K562 (cell line): ENCODE measurements around the gene ICAM3. TPM values are rescaled to one million over a fixed set of nuclear protein-coding genes. Genes with fewer than 3 reads are reported as not detected.

ENCODE experiments used
- BCLAF1 ChIP-seq, 2 experiments: fragments of 450-650 bp in 1 of 2; IDR thresholded peaks; 2 replicates each; pipeline ENCODE4 v1.6.1; 2011 to 2017; ENCODE audit warnings: low read depth in 2 of 2, antibody characterized with exemption in 1 of 2, borderline replicate concordance in 1 of 2, low read length in 1 of 2, mild to moderate bottlenecking in 1 of 2, mixed read lengths in 1 of 2; ENCODE audit not compliant: control insufficient read depth in 1 of 2
- ELK1 ChIP-seq: sonication (generic); formaldehyde crosslinking; IDR thresholded peaks from 2 replicates; pipeline ENCODE4 v1.8.1; 2022; ENCODE audit warnings: missing genetic modification reagents
- ESRRA ChIP-seq: fragments of 450-650 bp; IDR thresholded peaks from 2 replicates; pipeline ENCODE4 v1.6.1; 2014; ENCODE audit warnings: low read depth, mild to moderate bottlenecking, moderate library complexity, borderline replicate concordance
- HMG20A ChIP-seq: fragments of 450-650 bp; formaldehyde crosslinking; conservative IDR thresholded peaks from 2 replicates; pipeline ENCODE4 v1.4.0; 2020; ENCODE audit warnings: mild to moderate bottlenecking, mixed read lengths
- HNRNPUL1 ChIP-seq: fragments of 200-400 bp; formaldehyde crosslinking; IDR thresholded peaks from 2 replicates; pipeline ENCODE4 v1.6.1; 2017; ENCODE audit warnings: low read length
- ID3 ChIP-seq, 2 experiments: fragments of 250-450 bp in 1 of 2; fragments of 450-650 bp in 1 of 2; sonication (Bioruptor Pico) in 1 of 2; IDR thresholded peaks; 2 replicates each; pipeline versions ENCODE4 v1.6.1 to v1.8.0; 2016 to 2021; ENCODE audit warnings: mild to moderate bottlenecking in 2 of 2, moderate library complexity in 2 of 2, missing compliant biosample characterization in 1 of 2, missing genetic modification characterization in 1 of 2
- MCM5 ChIP-seq: fragments of 450-650 bp; IDR thresholded peaks from 2 replicates; pipeline ENCODE4 v1.6.1; 2016; ENCODE audit warnings: low read depth
- MTA3 ChIP-seq: fragments of 450-650 bp; formaldehyde crosslinking; IDR thresholded peaks from 2 replicates; pipeline ENCODE4 v1.6.1; 2017; ENCODE audit warnings: mild to moderate bottlenecking, borderline replicate concordance
- NCOA2 ChIP-seq, 2 experiments: fragments of 450-650 bp; IDR thresholded peaks; 2 replicates each; pipeline ENCODE4 v1.6.1; 2018; ENCODE audit warnings: mild to moderate bottlenecking in 2 of 2, moderate library complexity in 1 of 2; ENCODE audit not compliant: partially characterized antibody in 2 of 2
- POLR2G ChIP-seq: fragments of 200-400 bp; formaldehyde crosslinking; IDR thresholded peaks from 2 replicates; pipeline ENCODE4 v1.6.1; 2017; ENCODE audit warnings: low read depth, mild to moderate bottlenecking, antibody characterized with exemption, low read length, moderate library complexity
- POLR3A ChIP-seq: IDR thresholded peaks from 2 replicates; pipeline ENCODE4 v1.6.1; 2011; ENCODE audit warnings: borderline replicate concordance, mild to moderate bottlenecking, moderate library complexity; ENCODE audit not compliant: insufficient read length, insufficient read depth; ENCODE audit errors: extremely low read depth
- PREB ChIP-seq: sonication (generic); formaldehyde crosslinking; IDR thresholded peaks from 2 replicates; pipeline ENCODE4 v1.8.1; 2023; ENCODE audit warnings: mild to moderate bottlenecking, missing genetic modification reagents
- ZNF140 ChIP-seq: fragments of 250-450 bp; sonication (Bioruptor Pico); IDR thresholded peaks from 2 replicates; pipeline ENCODE4 v1.8.0; 2021; ENCODE audit warnings: moderate library complexity, mild to moderate bottlenecking, inconsistent platforms
- ZNF639 ChIP-seq, 2 experiments: fragments of 200-800 bp in 1 of 2; sonication (Bioruptor generic) in 1 of 2; sonication (generic) in 1 of 2; formaldehyde crosslinking in 1 of 2; IDR thresholded peaks in 1 of 2; conservative IDR thresholded peaks in 1 of 2; 2 replicates each; pipeline versions ENCODE4 v1.5.0 to v1.6.1; 2016 to 2020; ENCODE audit warnings: missing compliant biosample characterization in 1 of 2, missing genetic modification characterization in 1 of 2, missing genetic modification reagents in 1 of 2
- ZNF717 ChIP-seq: fragments of 250-450 bp; sonication (Bioruptor Pico); IDR thresholded peaks from 2 replicates; pipeline ENCODE4 v1.5.0; 2021
- ZNF764 ChIP-seq: fragments of 250-450 bp; sonication (Bioruptor Pico); IDR thresholded peaks from 2 replicates; pipeline ENCODE4 v1.4.0; 2020; ENCODE audit warnings: low read depth, mild to moderate bottlenecking, moderate library complexity
- polyA plus RNA-seq, 8 experiments: library from polyadenylated mRNA; depleted of rRNA in 4 of 8; stranded (reverse) in 5 of 8; unstranded in 3 of 8; fragments of >200 nt; fragmentation: Nextera tagmentation in 2 of 8; fragmentation: Illumina TruSeq in 1 of 8; extraction: Ambion mirVana in 2 of 8; extraction: Trizol in 1 of 8; gene quantifications; 2 replicates each; pipeline versions ENCODE4 v1.2.1 to v1.2.3, GENCODE V29; 2011 to 2014; ENCODE audit warnings: inconsistent platforms in 1 of 8, missing spikeins in 1 of 8
- total RNA-seq, 7 experiments: library from RNA; depleted of rRNA in 6 of 7; stranded (reverse); fragments of >200 nt in 6 of 7; fragmentation: Illumina TruSeq in 2 of 7; extraction: Trizol in 2 of 7; gene quantifications; 2 replicates each; pipeline versions ENCODE4 v1.2.1 to v1.2.3, GENCODE V29; 2011 to 2021; ENCODE audit warnings: low replicate concordance in 1 of 7

ICAM3 gene
- total and polyA plus RNA-seq, 9 of the 15 experiments (the other 6 are each of a cell fraction or from before 2014, with no cell fraction given): 6.5 to 39.5 (median 24.2) TPM

- peak; percentile 92 for TF ChIP-seq MTA3
- TF ChIP-seq POLR3A: no peak
- no peak for TF ChIP-seq BCLAF1 (IDR thresholded peaks at IDR 0.05; ENCODE audit: borderline replicate concordance in 1 of 2, control insufficient read depth in 1 of 2, low read depth in 2 of 2, low read length in 1 of 2)
- TF ChIP-seq ELK1 (CRISPR knock-in tag): 0 out of 2 replicates have a peak, but pooled peaks have one; percentile 53
- no peak for TF ChIP-seq ZNF764
- TF ChIP-seq MCM5: no peak
- no peak for TF ChIP-seq ZNF140 (CRISPR knock-in tag)
- peak; percentile 81; the same call in 1 of the 2 replicates for TF ChIP-seq ESRRA
- TF ChIP-seq POLR2G: peak; percentile 83
- no peak for TF ChIP-seq PREB (CRISPR knock-in tag)
- TF ChIP-seq ZNF717 (CRISPR knock-in tag): no peak
- no peak for TF ChIP-seq ID3 (CRISPR knock-in tag; IDR thresholded peaks at IDR 0.05)
- TF ChIP-seq ID3 (tag; IDR thresholded peaks at IDR 0.05): peak; percentile 87
- TF ChIP-seq ZNF639 (CRISPR knock-in tag; conservative IDR thresholded peaks at IDR 0.05 in 1 of 2, IDR thresholded peaks at IDR 0.05 in 1 of 2): peak in 1 of 2 experiments; percentile 57; a peak in 2 of 4 replicates
- no peak for TF ChIP-seq HNRNPUL1
- TF ChIP-seq NCOA2 (IDR thresholded peaks at IDR 0.05; ENCODE audit: partially characterized antibody in 2 of 2): no peak
- no peak for TF ChIP-seq HMG20A (CRISPR knock-in tag)
Observed at GRCh38 chr19:10299545-10300458, 39.6 kb downstream of the ICAM3 start (continued).
